DND-41 (cell line): Measurements from ENCODE around the gene KRT2.

Experiments used
- ATAC-seq: fragments of 200-7000 bp; cut with Tn5 transposase; 3 replicates; pipeline ENCODE4 v1.9.1; 2021; ENCODE audit warnings: low read depth; ENCODE audit not compliant: insufficient read depth
- DNase-seq: peaks from one replicate; pipeline ENCODE4 v3.0.0-alpha.2; 2020
- H2AFZ ChIP-seq: 2 replicates; pipeline ENCODE4 v1.6.0; 2012; ENCODE audit warnings: low read depth, low read length
- H3K27ac ChIP-seq: 2 replicates; pipeline ENCODE4 v1.5.1; 2012; ENCODE audit warnings: low read length, inconsistent platforms
- H3K27me3 ChIP-seq: fragments of 200-600 bp; sonication (generic); 2 replicates; pipeline ENCODE4 v1.6.0; 2012; ENCODE audit warnings: low read length, mild to moderate bottlenecking, inconsistent platforms; ENCODE audit not compliant: insufficient read depth, poor library complexity
- H3K36me3 ChIP-seq: 2 replicates; pipeline ENCODE4 v1.5.1; 2012; ENCODE audit warnings: low read length, inconsistent platforms; ENCODE audit not compliant: insufficient read depth
- H3K4me1 ChIP-seq: 2 replicates; pipeline ENCODE4 v1.5.1; 2012; ENCODE audit warnings: mild to moderate bottlenecking, low read length; ENCODE audit not compliant: insufficient read depth
- H3K4me2 ChIP-seq: 2 replicates; pipeline ENCODE4 v1.6.0; 2012; ENCODE audit warnings: mild to moderate bottlenecking, moderate library complexity, low read length, inconsistent platforms; ENCODE audit not compliant: insufficient read depth
- H3K4me3 ChIP-seq, 2 experiments: fragments of 200-600 bp in 1 of 2; shearing (Covaris generic) in 1 of 2; 2 replicates each; pipeline ENCODE4 v1.5.1; 2012 to 2016; ENCODE audit warnings: inconsistent platforms in 2 of 2, low read length in 2 of 2, mild to moderate bottlenecking in 2 of 2, low read depth in 1 of 2, moderate library complexity in 1 of 2
- H3K79me2 ChIP-seq: 2 replicates; pipeline ENCODE4 v1.6.0; 2012; ENCODE audit warnings: low read length, inconsistent platforms; ENCODE audit not compliant: insufficient read depth
- H3K9ac ChIP-seq: 2 replicates; pipeline ENCODE4 v1.6.0; 2012; ENCODE audit warnings: low read depth, mild to moderate bottlenecking, inconsistent platforms, low read length, moderate library complexity
- H3K9me3 ChIP-seq: 2 replicates; pipeline ENCODE4 v1.5.1; 2012; ENCODE audit warnings: low read length, moderate library complexity, mild to moderate bottlenecking, inconsistent platforms; ENCODE audit not compliant: insufficient read depth, severe bottlenecking
- H4K20me1 ChIP-seq: 2 replicates; pipeline ENCODE4 v1.6.0; 2012; ENCODE audit warnings: low read length; ENCODE audit not compliant: insufficient read depth
- CTCF ChIP-seq: IDR thresholded peaks from 2 replicates; pipeline ENCODE4 v1.5.1; 2012; ENCODE audit warnings: borderline replicate concordance, low read length, moderate library complexity, mild to moderate bottlenecking; ENCODE audit not compliant: poor library complexity, severe bottlenecking; ENCODE audit errors: extremely low read depth
- EZH2 ChIP-seq: IDR thresholded peaks from 3 replicates; pipeline ENCODE4 v1.6.1; 2012; ENCODE audit warnings: borderline replicate concordance, low read depth, mild to moderate bottlenecking, moderate library complexity, low read length, inconsistent platforms; ENCODE audit not compliant: severe bottlenecking

The KRT2 gene

GRCh38 chr12:52632656-52633055 is 19.4 kb downstream of the KRT2 start:
- Histone ChIP-seq H2AFZ (no peak overlapping the region), H3K9me3 (no peaks in the 10 kb centered on the region), H3K36me3 (no peaks in the 10 kb centered on the region), H3K27ac (no peak overlapping the region), H3K4me3 (no peak overlapping the region), H3K9ac (no peak overlapping the region), H3K27me3 (no peaks in the 10 kb centered on the region), H3K79me2 (no peaks in the 10 kb centered on the region), H3K4me2 (no peak overlapping the region), H4K20me1 (peaks cover 7% of the 10 kb centered on the region; the same call in 1 of the 2 replicates), H3K4me1 (no peaks in the 10 kb centered on the region)
- no peak for ATAC-seq
- no peak for DNase-seq
- no peak for TF ChIP-seq EZH2
- TF ChIP-seq CTCF = no peak

- no peaks in the 10 kb centered on the region for H3K4me1 ChIP-seq
- no peaks in the 10 kb centered on the region for H3K9me3 ChIP-seq
- TF ChIP-seq EZH2 (no peak), CTCF (no peak)
- no peak overlapping the region for H3K9ac ChIP-seq
- H3K36me3 ChIP-seq = no peaks in the 10 kb centered on the region
- no peak overlapping the region for H2AFZ ChIP-seq
- no peak overlapping the region for H3K4me2 ChIP-seq
- H3K79me2 ChIP-seq = no peaks in the 10 kb centered on the region
- peaks cover 7% of the 10 kb centered on the region; the same call in 1 of the 2 replicates for H4K20me1 ChIP-seq
- no peaks in the 10 kb centered on the region for H3K27me3 ChIP-seq
- H3K27ac ChIP-seq = no peak overlapping the region
- H3K4me3 ChIP-seq = no peak overlapping the region
- ATAC-seq (no peak), DNase-seq (no peak)
Measured at GRCh38 chr12:52631676-52632459, 20.1 kb downstream of the KRT2 start.

- Histone ChIP-seq H3K27ac (no peak overlapping the region), H3K9ac (no peak overlapping the region), H3K4me2 (no peak overlapping the region)
Measured at GRCh38 chr12:52631264-52631663, 20.7 kb downstream of the KRT2 start.

More at GRCh38 chr12:52631264-52631663, 20.7 kb downstream of the KRT2 start:
- no peak for ATAC-seq
- Histone ChIP-seq H3K4me1 (no peaks in the 10 kb centered on the region), H4K20me1 (peaks cover 7% of the 10 kb centered on the region; the same call in 1 of the 2 replicates), H3K9me3 (no peaks in the 10 kb centered on the region), H3K36me3 (no peaks in the 10 kb centered on the region), H3K4me3 (no peak overlapping the region), H3K27me3 (no peaks in the 10 kb centered on the region), H2AFZ (no peak overlapping the region), H3K79me2 (no peaks in the 10 kb centered on the region)
- no peak for TF ChIP-seq CTCF
- no peak for DNase-seq
